Right lung (tissue), 5 donors: ENCODE data around the gene EEA1. TPM values are rescaled to one million over a fixed set of nuclear protein-coding genes. Genes with fewer than 3 reads are reported as not detected.
"Not testable (repeated sequence)": the region's sequence is repeated elsewhere in the genome, so short reads cannot be mapped to it uniquely, and the experiment has no call there.

Source experiments
- DNase-seq, 2 donors: peaks; one replicate each; pipeline ENCODE4 v3.0.0-alpha.2; 2013
- polyA plus RNA-seq, 5 donors: library from polyadenylated mRNA; unstranded; fragments of 120-200 nt; gene quantifications; one replicate each; pipeline versions ENCODE4 v1.2.1 to v1.2.3, GENCODE V29; 2013; ENCODE audit warnings: inconsistent platforms in 1 of 5, low replicate concordance in 1 of 5; ENCODE audit not compliant: insufficient read length in 5 of 5, insufficient read depth in 1 of 5

Gene EEA1
- polyA plus RNA-seq, 5 donors, result 11.8 to 20.3 (median 18.7) TPM

DNA sequence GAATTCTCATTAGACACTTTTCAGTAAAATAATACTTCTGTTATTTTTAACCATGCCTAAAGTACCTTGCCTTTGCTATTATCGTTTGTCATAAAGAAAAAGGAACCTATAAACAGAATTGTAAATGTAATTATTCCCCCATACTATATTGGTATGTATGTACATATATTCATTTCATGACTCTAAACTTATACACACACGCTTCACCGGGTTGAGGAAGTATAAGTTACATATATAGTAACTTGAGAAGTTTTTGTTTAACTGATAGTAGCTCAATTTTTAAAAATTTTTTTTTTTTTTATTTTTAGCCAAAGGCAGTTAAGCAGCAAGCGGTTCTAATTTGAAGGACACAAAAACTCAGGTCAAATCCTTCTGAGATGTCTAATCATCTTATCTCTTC, 118.7 kb downstream of the EEA1 start:
- DNase-seq, result no peak

DNA sequence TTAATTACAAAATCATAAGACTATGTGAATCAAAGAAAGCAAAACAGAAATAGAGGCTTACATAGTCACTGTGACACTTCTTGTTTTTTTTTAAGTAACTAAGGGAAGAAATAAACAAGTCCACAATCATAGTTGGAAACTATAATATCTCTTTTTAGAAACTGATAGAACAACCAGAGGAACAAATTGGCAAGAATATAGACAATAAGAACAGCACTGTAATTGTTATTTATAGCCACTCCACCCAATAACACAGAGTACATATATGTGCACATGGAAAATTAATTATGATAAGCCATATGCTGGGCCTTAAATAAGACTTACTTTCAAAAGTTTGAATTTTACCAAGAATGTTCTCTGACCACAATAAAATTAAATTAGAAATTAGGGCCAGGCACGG, 125.2 kb downstream of the EEA1 start:
- no peak for DNase-seq

DNA sequence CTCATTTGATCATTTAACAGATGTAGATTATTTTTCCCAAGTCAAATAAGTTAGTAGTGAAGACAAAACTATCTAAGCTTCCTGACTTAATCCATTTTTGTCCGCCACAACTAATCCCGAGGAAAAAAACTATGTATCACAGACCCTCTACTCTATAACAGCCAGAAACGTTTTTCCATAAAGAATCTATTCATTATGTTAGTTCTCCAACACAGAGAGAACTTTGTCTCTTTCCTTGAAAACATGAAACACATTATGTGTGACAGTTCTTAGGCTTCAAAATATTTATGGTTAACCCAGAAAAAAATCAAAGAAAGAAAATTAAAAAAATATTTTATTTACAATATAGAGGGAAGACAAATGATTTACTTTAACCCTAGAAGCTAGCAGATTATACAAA, 126.2 kb downstream of the EEA1 start:
- no peak for DNase-seq

DNA sequence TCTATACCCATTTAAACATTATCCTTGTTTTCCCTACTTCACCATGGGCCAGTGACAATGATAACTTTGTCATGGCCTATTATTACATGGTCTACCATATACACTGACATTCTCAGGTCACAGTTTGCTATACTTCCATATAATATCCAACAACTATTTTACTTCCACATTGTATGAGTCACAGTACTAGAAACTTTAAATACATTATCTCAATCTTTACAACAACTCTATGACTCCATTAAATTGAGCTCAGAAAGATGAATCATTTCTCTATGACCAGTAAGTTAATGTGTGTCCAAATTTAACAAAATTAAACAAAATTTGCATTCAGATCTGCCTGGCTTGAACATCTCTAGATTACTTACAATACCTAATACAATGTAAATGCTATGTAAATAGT, 132.4 kb downstream of the EEA1 start:
- DNase-seq, result no peak

DNA sequence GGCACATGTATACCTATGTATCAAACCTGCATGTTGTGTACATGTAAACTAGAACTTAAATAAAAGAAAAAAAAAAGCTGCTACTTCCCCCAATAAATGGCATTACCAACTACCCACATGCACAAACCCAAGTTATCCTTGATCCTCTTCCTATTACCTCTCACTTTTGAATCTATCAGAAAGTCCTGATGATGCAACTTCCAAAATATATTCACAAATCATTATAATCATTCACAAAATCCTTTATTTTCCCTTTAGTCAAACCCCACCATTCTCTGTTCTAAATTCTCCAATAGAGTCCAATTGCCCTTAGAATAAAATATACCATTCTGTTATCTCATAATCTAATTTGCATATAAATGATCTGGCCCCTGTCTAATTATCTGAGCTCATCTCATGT, 134.3 kb downstream of the EEA1 start:
- DNase-seq, result no peak

DNA sequence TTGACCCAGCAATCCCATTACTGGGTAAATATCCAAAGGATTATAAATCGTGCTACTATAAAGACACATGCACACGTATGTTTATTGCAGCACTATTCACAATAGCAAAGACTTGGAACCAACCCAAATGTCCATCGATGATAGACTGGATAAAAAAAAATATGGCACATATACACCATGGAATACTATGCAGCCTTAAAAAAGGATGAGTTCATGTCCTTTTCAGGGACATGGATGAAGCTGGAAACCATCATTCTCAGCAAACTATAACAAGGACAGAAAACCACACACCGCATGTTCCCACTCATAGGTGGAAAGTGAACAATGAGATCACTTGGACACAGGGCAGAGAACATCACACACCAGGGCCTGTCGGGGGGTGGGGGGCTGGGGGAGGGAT, 134.7 kb downstream of the EEA1 start:
- not testable (repeated sequence) for DNase-seq

DNA sequence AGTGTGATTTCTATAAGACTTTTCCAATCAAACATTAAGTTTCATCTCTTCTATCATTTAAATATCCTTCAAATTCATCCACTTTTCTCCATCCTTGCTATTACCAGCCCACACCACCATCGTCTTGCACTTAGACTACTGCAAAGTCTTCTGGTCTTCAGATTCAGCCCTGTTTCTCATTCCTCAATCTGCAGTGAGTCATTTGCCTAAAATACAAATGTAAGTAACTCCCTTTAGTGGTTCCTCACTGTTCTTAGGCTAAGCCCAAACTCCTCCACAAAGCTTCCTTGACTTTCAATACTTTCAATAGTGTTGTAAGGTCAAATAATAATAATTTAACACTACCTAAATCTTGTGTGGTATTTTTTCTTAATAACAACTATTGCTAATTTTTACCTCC, 143.1 kb downstream of the EEA1 start:
- no peak for DNase-seq

DNA sequence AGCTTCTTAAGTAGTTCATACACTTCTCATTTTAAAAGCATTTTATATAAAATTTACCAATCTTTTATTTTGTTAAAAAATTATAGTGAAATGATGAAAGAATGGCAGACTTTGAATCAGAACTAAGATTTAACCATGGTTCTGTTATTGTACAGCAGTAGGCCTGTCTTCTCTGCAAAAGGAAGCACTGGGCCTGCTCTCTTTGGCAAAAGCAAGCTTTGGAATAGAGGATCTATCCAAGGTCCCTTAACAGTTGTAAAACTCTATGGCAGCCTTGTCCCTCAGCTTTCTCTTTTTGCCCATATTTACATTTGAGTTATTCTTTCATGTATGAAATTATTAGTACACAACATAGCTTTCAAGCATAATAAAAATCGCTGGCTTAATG, 143.5 kb downstream of the EEA1 start:
- no peak for DNase-seq

DNA sequence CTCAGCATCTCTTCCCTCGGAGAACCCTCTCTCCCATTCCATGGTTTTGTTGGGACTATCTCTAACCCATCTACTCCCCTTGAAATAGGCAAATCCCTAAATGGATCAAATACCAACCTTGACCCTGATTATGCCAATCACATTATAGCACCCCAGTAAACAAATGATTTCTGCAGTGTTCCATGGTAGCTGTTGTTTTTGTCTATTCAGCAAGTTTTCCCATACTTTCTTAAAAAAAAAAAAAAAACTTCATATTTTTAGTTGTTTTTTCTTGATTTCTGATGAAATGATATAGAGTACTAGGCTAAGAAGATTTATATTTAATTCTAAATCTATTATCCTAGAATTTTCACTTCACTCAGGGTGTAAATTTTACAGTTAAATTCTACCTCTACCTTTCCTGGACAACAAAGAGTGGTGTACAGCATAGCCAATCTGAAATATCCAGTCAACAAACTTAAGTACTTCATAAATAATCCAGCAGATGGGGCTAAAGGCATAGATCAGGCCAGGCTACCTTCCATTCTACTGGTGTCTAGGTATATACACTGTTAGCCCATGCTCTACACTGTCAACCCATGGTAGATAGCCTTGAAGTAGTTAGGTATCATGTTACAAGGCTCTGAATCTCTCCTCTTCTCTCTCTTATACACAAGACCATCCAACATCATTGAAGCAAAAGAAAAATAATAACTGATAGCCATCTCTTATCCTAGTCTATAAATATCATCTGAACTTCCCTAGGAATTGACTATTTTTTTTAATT, 144.1 kb downstream of the EEA1 start:
- DNase-seq, result no peak

DNA sequence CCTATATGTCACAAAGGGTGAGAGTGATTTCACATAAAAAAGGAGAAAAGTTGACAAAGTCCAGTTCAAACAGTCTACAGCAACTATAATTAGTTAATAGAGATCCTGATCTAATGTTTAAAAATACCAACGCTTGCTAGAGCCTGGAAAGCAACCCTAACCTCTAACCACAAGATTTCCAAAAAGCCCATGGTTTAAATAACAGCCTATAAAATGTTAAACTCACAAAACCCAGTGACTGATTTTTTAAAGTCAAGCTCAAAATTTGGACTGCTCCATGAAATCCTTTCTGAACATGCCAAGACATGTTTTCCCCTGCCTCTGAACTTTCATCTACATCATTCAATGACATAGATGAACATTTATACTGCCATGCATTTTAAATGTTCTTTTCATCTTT, 144.7 kb downstream of the EEA1 start:
- DNase-seq, result no peak

DNA sequence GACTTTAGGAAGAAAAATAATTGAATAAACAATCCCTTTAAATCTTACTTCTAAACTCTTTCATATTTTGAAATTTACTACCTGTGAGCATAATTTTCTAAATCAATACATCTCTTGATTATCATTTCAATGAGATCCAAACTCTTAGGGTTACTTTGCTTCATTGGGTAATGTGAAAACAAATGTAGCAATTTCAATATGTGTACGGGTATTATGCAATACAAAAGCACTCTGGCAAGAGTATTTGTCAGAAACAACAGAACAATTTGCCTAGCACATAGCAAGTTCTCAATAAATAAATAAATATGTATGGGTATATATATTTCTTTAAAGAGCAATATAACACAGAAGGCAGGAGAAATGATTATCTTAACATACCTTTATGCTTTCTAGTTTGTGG, 149.2 kb downstream of the EEA1 start:
- no peak for DNase-seq

DNA sequence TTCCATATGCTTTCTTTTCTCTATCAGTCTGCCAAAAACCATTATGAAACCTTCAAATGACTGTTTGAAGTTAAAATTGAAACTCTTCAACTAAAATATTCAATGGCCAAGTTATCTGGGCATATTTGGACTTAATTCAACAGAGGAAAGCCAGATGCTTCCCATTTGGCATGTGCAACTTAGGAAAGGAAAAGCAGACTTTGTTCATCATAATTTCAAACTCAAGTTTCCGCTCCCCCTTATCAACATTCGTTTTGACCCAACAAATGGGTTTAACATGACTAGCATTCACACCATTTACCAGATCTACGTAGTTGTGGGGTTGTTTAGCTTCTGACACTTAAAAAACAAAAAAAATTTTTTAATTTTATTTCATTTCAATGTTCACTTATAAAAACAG, 150.6 kb downstream of the EEA1 start:
- no peak for DNase-seq

DNA sequence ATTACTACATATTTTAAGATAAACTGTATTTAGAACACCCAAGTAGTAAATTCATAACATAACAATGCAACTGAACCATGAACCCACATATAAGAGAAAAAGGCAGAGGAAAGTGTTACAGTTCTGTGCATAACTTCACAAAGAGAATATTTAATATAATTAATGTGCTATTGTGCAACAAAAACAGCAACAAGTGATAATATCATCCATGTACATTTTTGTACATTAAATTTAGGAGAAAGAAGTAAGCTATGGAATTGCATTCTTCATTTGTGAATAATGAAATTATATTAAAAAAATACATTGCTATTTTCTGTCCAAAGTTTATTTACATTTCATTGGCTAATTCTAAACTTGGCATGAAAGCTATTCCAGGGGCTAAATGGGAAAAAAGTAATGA, 153.7 kb downstream of the EEA1 start:
- DNase-seq, result no peak

DNA sequence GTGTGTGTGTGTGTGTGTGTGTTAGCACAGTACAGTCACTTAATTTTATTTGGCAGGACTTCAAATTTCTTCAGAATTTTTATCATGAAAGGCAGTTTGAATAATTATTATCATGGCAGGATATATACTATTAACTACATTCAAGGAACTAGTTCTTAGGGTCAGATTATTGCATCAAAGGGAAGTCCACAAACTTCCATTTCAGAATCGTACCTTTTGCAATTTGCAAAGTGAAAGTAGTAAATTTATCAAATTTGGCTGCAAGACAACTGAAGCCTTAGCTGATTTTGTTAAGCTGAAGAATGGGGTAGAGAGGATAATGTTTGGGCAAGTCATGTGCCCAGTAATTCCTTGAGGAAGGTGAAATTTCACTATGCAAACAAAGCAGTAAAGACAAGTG, 158.1 kb downstream of the EEA1 start:
- no peak for DNase-seq

DNA sequence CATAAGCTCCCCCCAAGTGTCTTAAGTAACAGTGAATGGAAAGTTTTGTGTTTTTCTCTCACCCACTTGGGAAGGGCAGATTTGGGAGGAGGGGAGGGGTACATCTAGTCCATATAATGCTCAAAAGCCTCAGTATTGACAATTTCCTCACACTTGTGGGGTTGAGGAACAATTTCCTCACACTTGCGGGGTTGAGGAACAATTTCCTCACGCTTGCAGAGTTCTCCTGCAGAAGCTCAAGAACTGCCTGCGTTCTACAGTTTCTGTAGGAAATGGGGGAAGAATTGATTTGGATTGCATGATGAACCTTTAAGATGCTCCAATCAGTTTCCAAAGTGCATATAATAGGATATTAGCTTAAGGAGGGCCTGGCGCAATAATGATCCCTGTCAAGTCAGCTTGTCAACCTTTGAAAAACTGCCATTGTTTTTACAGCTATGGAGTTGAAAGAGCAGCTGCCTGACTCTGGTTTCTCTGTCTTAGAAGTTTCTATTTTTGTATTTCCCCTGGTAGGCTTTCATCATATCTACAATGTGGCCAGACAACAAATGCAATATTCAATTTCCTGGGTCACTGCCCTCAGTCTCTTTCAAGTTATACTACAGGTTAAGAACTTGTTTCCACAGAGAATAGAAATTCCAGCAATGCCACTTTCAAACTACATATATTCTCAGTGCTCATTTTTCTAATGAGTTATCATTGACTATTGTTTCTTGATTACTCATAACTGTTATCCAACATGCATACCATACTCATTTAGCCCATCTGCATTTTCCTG, 159.8 kb downstream of the EEA1 start:
- no peak for DNase-seq

DNA sequence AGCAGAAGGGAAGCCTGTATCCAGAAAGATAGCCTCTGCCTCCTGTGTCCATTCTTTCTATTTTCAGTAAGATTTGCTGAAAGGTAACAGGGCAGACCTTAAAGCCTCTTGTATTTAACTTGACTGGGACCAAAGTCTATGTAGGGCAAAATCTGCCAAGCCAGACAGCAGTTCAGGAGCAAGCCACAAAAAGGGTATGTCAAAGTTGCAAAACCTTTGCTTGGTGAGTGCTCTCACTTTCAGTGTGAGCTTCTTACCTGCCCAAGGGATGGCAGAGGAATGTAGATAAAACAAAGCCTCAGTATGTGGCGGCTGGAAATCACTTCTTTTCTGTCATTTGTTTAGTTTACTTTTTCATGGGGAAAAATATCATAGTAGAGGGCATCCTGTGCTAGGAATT, 163.2 kb downstream of the EEA1 start:
- DNase-seq, result no peak

DNA sequence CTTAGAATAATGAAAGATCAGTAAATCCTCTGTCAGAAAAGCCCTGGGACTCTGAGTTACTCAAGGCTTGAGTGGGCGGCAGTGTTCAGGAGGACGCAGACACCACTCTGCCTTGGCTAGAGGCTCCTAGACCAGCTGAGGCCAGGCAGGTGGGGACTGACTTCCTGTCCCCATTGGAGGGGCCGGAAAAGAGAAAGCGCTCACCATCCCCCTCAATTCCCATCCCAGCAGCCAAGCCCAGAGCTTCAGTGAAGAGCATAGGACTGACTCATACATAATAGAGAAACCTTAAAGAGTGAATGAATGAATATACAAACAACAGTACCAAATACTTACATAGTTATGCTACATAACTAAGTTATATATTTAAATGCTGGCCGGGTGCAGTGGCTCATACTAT, 164.3 kb downstream of the EEA1 start:
- DNase-seq, result no peak

DNA sequence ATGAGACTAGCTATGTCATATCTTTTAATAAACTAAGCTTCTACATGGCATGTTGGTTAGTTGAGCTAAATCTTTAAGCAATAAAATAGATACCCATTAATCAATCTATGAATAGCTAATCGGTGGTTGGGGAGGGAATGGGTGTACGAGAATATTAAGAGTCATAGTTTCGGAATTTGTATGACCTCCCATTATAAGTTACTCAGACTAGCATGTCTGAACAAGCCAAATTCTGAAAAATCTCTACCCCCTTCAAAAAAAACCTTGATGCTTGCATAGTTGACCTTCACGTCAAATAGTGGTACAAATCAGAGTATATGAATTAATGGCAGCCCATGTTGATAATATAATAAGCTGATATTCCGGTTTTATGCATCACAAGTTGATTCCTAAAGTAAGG, 166.3 kb downstream of the EEA1 start:
- DNase-seq, result no peak

DNA sequence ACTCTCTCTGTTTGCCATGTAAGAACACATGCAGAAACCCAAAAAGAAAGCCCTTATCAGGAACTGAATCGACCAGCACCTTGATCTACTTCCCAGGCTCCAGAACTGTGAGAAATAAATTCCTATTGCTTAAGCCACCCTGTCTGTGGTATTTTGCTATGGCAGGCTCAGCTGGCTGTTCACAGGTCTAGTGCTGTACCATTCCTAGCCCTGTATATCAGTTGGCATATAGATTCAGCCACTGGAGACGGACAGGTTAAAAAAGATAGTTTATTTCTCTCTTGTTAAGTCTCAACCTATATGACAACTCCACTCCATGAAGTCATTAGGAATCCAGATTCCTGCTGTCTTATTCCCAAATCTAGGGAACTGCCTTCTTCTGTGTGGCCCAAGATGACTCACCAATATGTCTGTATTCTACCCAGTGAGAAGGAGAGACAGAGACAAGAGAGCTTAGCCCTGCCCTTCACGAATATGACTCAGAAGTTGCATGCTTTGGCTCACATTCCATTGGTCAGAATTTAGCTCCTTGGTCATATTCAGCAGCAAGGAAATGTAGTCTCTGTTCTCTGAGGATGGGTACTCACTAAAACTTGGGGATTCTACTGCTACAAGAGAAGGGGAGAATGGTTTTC, 169.3 kb downstream of the EEA1 start:
- DNase-seq, result no peak

DNA sequence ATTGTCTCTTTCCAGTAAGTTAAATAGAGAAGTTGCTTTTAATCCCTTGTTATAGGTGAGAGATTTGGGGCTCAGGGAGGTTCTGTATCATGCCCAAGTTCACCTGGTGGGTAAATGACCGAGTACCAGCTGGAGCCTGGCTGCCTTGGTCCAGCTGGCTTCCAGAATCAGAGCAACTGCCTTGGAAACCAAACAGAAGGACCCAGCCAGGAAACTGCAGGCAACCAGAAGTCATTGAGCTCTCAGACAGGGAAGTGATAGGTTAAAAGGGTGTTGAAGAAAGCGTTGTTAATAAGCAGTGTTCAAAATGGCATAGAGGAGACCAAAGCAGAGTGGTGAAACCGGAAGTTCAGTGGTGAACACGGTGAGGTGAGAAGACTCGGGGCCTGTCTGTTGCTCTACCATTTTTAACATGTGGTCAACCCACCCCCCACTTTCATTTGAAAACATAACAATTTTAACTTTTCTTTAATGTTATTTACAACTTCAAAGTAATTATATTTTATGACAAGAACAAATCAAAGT, 171.4 kb downstream of the EEA1 start:
- no peak for DNase-seq

DNA sequence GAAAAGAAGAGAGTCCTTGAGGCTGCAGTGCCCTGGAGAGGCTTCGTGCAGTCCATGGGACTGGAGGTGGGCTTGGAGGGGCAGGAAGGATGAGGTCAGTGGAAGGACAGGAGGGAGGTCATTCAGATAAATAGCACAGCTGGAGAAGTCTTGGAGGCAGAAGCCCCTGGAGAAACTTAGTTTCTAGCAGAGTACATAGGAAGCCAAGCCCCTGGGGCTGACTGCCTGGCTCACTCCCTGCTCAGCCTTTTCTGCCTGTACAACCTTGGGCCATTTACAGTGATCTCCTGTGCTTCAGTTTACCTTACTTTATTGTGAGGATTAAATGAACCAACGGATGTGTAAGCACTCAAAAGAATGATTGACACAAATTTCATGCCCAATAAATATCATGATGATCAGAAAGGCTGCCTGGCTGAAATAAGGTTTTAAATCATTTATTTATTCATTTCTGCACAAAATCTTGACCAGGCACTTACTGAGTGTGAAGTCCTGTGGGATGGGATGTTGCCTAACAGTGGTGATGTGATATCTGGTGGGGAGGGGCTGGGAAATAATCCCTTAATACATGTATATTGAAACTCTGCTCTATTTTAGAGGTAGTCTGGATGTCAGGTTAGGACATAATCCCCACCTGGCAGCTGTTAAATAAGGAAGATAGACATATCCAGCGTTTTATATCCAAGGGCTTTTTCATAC, 172.0 kb downstream of the EEA1 start:
- DNase-seq, result no peak
